D341Med (cell line): ENCODE measurements around the gene SLC12A7.

ENCODE experiments used
- DNase-seq: peaks from one replicate; pipeline ENCODE4 v3.0.0; 2012; ENCODE audit warnings: low spot score

The SLC12A7 gene

GRCh38 chr5:1077491-1078020 lies 34.3 kb downstream of the SLC12A7 start:
- DNase-seq = no peak

GRCh38 chr5:1077026-1077425 lies 34.8 kb downstream of the SLC12A7 start:
- DNase-seq = no peak

GRCh38 chr5:1076406-1076805 lies 35.5 kb downstream of the SLC12A7 start:
- no peak for DNase-seq

GRCh38 chr5:1075931-1076330 lies 35.9 kb downstream of the SLC12A7 start:
- DNase-seq = no peak

GRCh38 chr5:1075555-1075881 lies 36.3 kb downstream of the SLC12A7 start:
- DNase-seq = no peak

GRCh38 chr5:1074816-1075554 lies 36.9 kb downstream of the SLC12A7 start:
- no peak for DNase-seq

GRCh38 chr5:1074226-1074625 lies 37.6 kb downstream of the SLC12A7 start:
- DNase-seq = no peak

GRCh38 chr5:1073239-1074102 lies 38.4 kb downstream of the SLC12A7 start:
- DNase-seq = no peak

GRCh38 chr5:1069720-1070088 lies 42.2 kb downstream of the SLC12A7 start:
- DNase-seq = no peak

GRCh38 chr5:1068895-1069719 lies 42.8 kb downstream of the SLC12A7 start:
- DNase-seq = no peak

- no peak for DNase-seq
Measured at GRCh38 chr5:1068204-1068894, 43.5 kb downstream of the SLC12A7 start.

GRCh38 chr5:1067141-1068121 lies 44.4 kb downstream of the SLC12A7 start:
- DNase-seq = no peak

GRCh38 chr5:1066676-1067075 lies 45.2 kb downstream of the SLC12A7 start:
- no peak for DNase-seq

GRCh38 chr5:1065891-1066650 lies 45.8 kb downstream of the SLC12A7 start:
- no peak for DNase-seq

GRCh38 chr5:1065143-1065750 lies 46.6 kb downstream of the SLC12A7 start:
- DNase-seq = no peak

- no peak for DNase-seq
Measured at GRCh38 chr5:1064383-1065142, 47.3 kb downstream of the SLC12A7 start.

- no peak for DNase-seq
Measured at GRCh38 chr5:1063661-1064382, 48.0 kb downstream of the SLC12A7 start.
